HG02970 (cell line): ENCODE results near the gene AADACL3.
"Not testable (repeated sequence)": the region's sequence is repeated elsewhere in the genome, so short reads cannot be mapped to it uniquely, and the experiment has no call there.

Source experiments
- ATAC-seq: cut with Tn5 transposase; IDR thresholded peaks from one replicate; pipeline ENCODE4 v1.9.1; 2021; ENCODE audit warnings: mild to moderate bottlenecking, moderate library complexity, moderate number of reproducible peaks; ENCODE audit not compliant: unreplicated experiment, low FRiP score

The AADACL3 gene

DNA sequence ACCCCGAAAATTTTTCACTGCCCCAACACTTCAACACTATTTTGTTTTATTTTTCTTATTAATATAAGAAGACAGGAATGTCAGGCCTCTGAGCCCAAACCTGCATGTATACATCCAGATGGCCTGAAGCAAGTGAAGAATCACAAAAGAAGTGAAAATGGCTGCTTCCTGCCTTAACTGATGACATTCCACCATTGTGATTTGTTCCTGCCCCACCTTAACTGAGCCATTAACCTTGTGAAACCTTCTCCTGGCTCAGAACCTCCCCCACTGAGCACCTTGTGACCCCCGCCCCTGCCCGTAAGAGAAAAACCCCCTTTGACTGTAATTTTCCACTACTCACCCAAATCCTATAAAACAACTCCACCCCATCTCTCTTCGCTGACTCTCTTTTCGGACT lies 2.3 kb upstream of the AADACL3 start:
- not testable (repeated sequence) for ATAC-seq

DNA sequence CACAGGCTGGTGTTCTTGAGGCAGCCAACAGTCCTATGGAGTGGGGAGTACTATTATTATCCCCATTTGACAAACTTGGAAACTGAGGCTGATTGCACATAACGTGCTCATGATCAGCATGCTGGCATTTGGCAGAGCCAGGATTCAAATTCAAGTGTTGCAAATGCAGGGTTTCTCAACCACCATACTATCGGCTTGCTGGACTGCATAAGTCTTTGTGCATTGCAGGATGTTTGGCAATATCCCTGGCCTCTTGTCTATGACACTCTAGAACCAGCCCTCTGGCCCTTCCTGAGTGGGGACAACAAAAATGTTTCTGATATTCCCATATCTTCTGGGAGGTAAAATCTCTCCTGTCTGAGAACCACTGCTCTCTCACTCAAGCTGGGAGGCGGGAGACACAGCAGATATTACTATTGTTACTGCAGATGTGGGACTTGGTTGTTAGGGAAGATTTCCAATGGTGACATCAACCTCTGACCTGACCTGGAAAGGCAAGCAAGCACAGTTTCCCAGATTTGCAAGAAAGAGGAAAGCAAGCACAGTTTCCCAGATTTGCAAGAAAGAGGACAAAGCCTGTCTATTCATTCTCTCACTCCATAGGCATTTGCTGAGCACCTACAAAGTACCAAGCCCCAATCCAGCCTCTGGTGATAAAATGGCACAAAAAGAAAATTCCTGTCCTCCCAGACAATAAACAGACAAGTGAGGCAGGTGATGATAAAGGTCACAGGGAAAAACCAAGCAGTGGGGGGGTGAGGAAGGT lies 1.0 kb upstream of the AADACL3 start:
- no peak for ATAC-seq

DNA sequence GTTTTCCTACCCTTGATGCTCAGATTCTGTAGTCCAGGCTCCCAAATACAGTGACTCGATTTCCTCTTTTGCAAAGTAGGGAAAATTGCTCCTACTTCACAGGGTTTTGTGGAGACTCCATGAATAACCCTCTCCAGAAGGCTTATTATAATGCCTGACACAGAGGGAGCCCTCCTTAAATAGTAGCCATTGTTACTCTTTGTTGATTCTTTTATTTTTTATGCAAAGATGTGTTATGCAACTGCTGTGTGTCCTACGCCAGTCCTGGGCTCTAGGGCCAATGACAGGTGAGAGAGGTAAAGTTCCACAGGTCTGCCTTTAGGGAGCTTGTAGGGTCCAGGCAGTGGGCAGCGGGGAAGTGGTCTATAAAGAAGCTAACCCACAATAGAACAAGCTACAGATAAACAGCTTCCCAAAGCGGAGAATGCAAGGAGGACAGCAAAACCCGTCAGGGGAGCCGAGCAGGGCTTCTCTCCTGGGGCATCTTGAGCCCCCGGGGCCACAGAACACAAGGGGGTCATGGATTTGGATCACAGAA lies 1.5 kb downstream of the AADACL3 start:
- no peak for ATAC-seq

DNA sequence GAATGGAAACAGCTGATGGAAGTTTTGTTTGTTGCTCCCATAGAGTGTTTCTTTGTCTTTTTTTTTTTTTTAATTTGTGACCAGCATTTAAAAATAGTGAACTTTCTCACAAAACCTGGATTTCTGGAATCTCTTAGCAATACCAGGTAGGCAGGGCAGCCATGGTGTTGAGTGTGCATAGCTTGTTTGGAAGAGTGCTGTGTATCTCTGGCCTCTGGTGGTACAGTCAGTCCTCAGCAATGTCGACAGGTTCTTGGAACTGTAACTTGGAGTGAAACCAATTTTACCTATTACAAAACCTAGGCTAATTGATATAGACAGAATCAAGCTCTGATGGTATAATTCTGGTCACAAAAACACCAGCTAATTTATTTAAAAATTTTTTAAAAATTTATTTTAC lies 6.7 kb downstream of the AADACL3 start:
- no peak for ATAC-seq

DNA sequence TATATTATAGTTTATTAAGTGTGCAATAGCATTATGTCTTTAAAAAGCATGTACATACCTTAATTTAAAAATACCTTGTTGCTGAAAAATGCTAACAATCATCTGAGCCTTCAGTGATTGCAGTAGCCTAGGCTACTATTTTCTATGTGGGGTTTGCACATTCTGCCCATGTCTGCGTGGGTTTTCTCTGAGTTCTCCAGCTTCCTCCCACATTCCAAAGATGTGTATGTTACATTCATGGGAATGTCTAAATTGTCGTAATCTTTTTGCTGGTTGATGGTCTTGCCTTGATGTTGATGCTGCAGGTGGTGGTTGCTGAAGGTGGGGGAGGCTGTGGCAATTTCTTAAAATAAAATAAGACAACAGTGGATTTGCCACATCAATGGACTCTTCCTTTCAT lies 12.5 kb downstream of the AADACL3 start:
- ATAC-seq = no peak

DNA sequence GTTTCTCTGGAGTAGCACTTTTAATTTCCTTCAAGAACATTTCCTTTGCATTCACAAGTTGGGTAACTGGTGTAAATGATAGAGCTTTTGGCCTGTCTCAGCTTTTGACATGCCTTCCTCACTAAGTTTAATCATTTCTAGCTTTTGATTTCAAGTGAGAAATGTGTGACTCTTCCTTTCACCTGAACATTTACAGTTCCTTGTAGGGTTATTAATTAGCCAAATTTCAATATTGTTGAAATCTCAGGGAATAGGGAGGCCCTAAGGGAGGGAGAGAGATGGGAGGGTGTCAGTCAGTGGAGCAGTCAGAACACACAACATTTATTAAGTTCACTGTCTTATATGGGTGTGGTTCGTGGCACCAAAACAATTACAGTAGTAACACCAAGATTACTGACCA lies 14.2 kb downstream of the AADACL3 start:
- no peak for ATAC-seq

DNA sequence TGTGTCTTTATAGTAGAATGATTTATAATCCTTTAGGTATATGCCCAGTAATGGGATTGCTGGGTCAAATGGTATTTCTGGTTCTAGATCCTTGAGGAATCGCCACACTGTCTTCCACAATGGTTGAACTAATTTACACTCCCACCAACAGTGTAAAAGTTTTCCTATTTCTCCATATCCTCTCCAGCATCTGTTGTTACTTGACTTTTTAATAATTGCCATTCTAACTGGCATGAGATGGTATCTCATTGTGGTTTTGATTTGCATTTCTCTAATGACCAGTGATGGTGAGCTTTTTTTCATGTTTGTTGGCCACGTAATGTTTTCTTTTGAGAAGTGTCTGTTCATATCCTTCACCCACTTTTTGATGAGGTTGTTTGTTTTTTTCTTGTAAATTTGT lies 15.2 kb downstream of the AADACL3 start:
- not testable (repeated sequence) for ATAC-seq

DNA sequence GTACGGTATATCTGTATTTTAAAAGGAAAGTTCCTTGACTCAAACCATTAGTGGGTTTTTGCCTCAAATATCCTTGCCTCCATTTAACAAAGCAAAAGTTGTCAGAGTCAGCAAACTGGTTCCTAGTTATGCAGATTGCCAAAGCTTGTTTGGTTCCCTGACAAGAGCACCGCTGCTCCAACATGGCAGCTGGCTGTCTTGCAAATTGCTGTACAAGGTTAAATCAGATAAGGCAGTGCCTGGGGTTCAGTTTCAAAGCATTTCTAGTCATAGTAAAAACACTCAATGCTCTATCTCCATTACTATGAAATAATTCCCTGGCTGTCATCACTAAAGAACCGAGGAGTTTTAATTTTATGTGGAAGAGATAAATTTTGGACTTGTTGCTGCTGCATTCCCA lies 18.7 kb downstream of the AADACL3 start:
- no peak for ATAC-seq

DNA sequence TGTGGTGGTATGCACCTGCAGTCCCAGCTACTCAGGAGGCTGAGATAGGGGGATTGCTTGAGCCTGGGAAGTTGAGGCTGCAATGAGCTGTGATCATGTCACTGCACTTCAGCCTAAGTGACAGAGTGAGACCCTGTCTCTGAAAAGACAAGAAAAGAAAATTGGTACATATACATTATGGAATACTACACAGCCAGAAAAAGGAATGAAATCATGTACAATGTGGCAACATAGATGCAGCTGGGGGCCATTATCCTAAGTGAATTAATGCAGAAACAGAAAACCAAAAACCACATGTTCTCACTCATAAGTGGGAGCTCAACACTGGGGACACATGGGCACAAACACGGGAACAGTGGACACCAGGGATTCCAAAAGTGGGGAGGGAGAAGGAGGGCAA lies 23.0 kb downstream of the AADACL3 start:
- ATAC-seq = no peak

DNA sequence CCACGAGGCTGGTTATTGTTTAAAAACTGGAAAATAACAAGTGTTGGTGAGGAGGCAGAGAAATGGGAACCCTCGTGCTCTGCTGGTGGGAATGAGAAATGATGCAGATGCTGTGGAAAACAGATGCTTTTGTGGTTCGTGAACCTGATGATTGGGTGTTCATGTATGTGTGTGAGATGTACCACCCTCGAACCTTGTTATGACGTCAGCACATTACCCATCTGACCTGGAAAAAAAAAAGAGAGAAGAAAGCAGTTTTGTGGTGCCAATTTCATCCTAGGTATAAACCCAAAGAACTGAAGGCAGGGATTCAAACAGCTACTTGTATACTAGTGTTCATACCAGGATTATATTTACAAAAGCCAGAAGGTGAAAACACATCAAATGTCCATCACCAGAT lies 23.7 kb downstream of the AADACL3 start:
- ATAC-seq = no peak

DNA sequence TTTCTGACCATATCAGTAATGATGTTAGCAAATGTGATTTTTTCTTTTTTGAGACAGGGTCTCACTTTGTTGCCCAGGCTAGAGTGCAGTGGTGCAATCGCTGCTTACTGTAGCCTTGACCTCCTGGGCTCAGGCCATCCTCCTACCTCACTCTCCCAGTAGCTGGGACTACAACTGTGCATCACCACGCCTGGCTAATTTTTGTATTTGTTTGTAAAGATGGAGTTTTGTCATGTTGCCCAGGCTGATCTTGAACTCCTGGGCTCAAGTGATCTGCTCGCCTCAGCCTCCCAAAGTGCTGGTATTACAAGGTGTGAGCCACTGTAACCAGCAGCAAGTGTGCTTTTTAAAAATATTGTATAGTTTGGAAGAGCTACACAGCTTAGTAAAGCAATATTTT lies 26.0 kb downstream of the AADACL3 start:
- ATAC-seq = no peak

DNA sequence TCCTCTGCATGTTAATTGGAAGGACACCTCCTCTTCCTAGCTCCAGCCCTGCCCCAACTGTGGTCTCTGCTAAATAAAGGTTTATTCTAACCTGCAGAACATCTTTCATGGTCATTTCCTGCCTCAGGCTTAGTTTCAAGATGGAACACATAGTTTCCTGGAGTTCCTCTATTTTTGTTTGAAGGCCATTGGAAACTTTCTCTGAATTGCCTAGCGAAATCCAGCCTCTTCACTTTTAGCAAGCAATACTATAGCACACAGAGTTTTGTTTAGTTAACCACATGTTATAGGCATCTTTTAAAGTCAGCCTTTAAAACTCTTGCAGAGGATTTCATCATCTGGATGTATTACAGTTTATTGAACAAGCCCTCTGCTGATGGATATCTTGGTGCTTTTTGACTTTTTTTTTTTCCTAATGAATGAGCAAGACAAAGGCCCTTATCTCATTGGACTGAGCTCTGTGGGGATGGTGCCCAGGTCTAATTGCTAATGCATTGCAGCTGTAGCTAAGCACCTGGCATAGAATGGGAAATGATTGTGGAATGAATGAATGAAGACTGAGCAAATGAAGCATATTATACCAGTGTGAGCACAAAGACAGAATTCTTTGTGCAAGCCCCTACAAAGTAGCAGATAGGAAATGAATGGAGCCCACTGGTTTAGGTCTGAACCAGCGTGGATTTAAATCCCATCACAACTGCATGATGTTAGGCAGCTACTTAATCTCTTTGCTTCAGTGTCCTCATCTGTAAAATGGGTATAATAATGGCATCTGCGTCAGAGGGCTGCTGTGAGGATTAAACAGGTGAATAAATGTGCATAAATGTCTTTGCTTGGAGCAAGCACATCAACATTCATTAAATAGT lies 29.4 kb downstream of the AADACL3 start:
- no peak for ATAC-seq

DNA sequence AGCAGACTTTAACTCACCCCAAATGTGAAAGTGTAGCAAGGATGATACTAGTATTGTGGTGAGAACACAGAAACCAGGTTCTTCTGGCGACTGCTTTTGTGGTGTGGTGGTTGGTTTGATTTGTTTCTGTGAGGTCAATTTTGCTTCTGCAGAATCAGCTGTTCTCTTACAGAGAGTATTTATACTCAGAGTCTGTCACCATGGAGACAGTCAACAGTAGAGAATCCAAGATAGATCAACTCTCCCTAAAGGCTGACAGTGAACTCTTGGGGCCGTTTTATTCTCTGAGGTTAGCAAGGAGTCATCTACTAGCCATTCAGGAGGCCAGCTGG lies 30.0 kb downstream of the AADACL3 start, which contains the start of gene CFAP107:
Gene CFAP107 (plus strand): TSS at position 209 of the 332 bp plus-strand sequence. CDS start 231 bp downstream, outside the sequence.
- no peak for ATAC-seq

DNA sequence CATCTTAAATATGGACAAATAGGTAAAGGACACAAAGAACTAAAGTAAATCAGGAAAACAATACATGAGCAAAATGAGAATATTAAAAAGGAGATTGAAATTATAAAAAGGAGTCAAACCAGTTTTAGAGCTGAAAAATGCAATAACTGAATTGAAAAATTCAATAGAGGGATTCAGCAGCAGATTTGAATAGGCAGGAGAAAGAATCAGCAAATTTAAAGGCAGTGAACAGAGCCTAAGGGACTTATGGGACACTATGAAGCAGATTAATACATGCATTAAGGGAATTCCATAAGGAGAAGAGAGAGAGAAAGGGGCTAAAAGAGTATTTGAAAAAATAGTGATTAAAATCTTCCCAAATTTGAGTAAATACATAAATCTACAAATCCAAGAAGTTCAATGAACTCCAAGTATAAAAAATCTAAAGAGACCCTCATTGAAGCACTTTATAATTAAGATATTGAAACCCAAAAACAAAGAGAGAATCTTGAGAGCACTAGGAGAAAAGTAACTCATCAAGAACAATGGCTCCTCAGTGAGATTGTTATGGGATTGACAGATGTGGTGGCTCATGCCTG lies 33.0 kb downstream of the AADACL3 start:
- no peak for ATAC-seq

DNA sequence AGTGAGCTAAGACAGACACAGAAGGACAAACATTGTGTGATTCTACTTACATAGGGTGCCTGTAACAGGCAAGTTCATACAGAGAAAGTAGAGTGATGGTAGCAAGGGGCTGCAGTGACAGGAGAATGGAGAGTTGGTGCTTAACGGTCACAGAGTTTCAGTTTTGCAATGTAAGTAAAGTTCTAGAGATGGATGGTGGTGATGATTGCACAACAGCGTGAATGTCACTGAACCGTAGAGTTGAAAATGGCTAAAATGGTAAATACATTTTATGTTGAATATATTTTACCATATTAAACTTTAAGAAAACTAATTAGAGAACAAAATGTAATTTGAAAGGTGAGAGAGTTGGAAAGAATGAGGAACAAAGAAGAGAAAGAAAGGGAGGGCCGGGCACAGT lies 38.8 kb downstream of the AADACL3 start:
- no peak for ATAC-seq

DNA sequence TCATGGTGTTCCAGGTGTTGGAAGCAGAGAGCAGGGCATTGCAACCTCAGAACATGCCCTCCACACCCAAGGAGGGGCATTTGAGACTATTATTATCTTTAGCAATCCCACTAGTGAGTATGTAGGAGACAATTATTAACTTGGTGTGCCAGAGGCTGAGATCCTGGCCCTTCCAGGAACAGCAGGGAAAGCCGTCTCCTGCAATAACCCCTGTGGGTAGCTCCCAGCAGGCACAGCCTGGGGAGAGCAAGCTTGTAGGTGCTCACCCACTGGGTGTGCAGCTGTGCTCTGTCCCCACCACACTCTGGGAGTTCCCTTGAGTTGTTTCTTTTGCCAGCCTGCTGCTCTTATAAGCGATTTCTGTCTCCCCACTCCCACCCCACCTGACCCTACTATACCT lies 40.4 kb downstream of the AADACL3 start:
- no peak for ATAC-seq

DNA sequence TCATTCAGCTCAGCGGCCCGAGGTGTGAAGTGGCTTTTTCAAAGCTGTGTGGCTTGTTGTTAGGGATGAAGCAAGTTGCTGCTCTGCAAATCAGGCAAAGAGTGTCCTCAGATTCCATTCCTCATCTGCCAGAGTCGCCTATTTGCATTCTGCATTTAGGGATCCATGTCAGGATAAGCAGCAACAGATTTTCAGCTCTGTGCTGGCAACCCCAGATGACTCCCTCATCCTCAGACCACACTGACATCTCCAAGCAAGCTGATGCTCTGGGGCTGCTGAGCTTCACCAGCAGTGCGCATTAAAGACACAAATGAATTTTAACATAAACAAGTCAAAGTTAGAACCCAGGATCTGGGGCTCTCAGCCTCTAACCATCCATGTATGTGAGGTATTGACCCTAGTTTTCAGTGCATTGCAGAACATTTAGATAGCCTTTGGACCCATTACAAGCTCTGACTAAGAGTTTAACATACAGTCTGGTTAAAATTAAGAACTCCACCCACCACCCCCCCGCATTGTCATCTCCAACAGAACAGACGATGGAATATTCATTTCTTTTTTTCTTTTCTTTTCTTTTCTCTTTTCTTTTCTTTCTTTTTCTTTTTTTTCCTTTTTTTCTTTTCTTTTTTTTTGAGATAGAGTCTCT lies 41.0 kb downstream of the AADACL3 start:
- no peak for ATAC-seq

DNA sequence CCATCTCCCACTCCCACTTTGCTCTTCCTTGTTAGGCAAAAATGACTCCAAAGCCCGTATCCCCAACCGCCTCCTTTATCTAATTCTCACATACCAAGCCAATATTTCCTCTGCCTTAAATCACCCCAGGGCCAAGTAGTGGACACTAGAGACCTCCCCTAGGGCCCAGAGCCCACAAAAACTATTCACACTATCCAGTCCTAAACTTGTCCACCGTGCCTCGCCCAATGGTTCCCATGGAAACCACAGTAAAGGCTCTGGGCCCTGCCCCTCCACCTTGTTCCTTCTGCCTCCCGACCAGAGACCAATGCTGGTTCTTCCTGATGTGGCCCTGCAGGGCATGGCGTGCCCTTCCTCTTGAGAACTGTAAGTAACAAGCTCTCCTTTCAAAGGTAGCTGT lies 41.9 kb downstream of the AADACL3 start:
- no peak for ATAC-seq

DNA sequence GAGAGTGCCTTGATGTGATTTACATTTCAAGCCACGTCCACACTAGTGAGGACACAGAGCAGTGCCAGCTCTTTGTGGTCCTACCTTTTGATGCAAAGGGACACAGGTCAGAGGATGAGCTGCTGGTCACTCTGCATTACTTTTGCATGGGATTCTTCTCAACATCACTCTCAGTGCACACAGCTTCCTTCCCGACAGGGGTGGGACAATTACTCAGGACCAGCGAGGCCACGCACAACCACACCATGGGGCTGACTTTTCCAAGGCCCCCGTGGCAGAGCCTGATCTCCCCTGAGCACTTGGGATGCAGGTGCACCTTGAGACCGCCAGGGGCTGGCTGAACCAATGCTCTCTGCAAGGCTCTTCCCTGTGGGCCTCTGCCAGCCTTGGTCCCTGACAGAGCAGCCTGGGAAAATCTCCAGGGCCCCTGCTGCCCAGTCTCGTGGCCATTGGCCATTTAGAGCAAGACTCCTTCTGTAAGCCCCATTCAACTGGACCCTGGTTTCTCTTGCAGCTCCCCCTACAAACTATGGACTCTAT lies 44.4 kb downstream of the AADACL3 start:
- ATAC-seq = no peak

DNA sequence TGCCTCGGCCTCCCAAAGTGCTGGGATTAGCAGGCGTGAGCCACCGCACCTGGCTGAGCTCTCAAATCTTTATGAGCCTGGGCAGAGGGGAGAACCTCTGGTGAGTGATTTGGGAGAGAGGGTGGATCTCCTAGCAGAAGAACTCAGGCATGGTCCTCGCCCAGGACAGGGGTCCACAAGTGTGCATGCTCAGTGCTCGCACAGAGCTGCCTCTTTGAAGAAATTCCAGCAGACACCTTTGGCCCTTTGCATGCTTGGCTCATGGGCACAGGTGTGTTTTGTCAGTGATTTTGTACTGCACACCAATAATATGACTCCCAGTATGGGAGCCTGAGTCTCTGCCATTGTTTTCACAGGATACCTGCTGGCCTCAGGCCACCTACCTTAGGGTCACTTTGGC lies 45.9 kb downstream of the AADACL3 start:
- ATAC-seq = no peak
